Thoracic aorta (tissue), 2 donors: ENCODE data around the gene KCNAB1. TPM values are rescaled to one million over a fixed set of nuclear protein-coding genes. Genes with fewer than 3 reads are reported as not detected.
"Not testable (repeated sequence)": the region's sequence is repeated elsewhere in the genome, so short reads cannot be mapped to it uniquely, and the experiment has no call there.

ENCODE experiments used
- ATAC-seq: fragments of 150-250 bp; one replicate; pipeline ENCODE4 v1.8.0; 2017; ENCODE audit warnings: low read depth; ENCODE audit not compliant: insufficient number of reproducible peaks, low FRiP score
- DNase-seq: peaks from one replicate; pipeline ENCODE4 v3.0.0-alpha.2; 2020; ENCODE audit warnings: low spot score
- H3K27ac ChIP-seq, 2 donors: fragments of 200-600 bp; sonication (generic); 1 replicate in 1 of 2; 2 replicates in 1 of 2; pipeline ENCODE4 v1.5.1; 2016; ENCODE audit warnings: mild to moderate bottlenecking in 2 of 2, moderate library complexity in 2 of 2
- H3K27me3 ChIP-seq: fragments of 200-600 bp; sonication (generic); replicated peaks from 2 replicates; pipeline ENCODE4 v1.6.0; 2016; ENCODE audit warnings: mild to moderate bottlenecking; ENCODE audit not compliant: insufficient read depth
- H3K36me3 ChIP-seq: fragments of 200-600 bp; sonication (generic); one replicate; pipeline ENCODE4 v1.5.1; 2016
- H3K4me1 ChIP-seq, 2 donors: fragments of 200-600 bp; sonication (generic); 1 replicate in 1 of 2; 2 replicates in 1 of 2; pipeline versions ENCODE4 v1.5.1 to v1.6.0; 2016; ENCODE audit warnings: low read depth in 2 of 2, mild to moderate bottlenecking in 1 of 2; ENCODE audit not compliant: control insufficient read depth in 1 of 2
- H3K4me3 ChIP-seq: fragments of 200-600 bp; sonication (generic); 2 replicates; pipeline ENCODE4 v1.5.1; 2016; ENCODE audit warnings: mild to moderate bottlenecking
- H3K9me3 ChIP-seq: fragments of 200-600 bp; sonication (generic); 2 replicates; pipeline ENCODE4 v1.5.1; 2016
- CTCF ChIP-seq: fragments of 200-600 bp; sonication (generic); IDR thresholded peaks from one replicate; pipeline ENCODE4 v1.5.1; 2019; ENCODE audit warnings: antibody characterized with exemption
- total RNA-seq, 2 donors: library from RNA; depleted of rRNA; stranded (reverse); fragments of >200 nt; gene quantifications; one replicate each; pipeline versions ENCODE4 v1.1.0 to v1.2.3, GENCODE V29; 2016

Gene KCNAB1
- total RNA-seq, 2 donors from 2014 or later, result 12.2 to 14.2 TPM

- no peaks in the 10 kb centered on the region for H3K9me3 ChIP-seq
- ATAC-seq (no peak), DNase-seq (no peak)
- H3K36me3 ChIP-seq, result no peaks in the 10 kb centered on the region
- H3K27ac ChIP-seq, result no peak overlapping the region
- TF ChIP-seq CTCF, result no peak
- H3K27me3 ChIP-seq, result no peaks in the 10 kb centered on the region
- no peak overlapping the region for H3K4me3 ChIP-seq
- peaks cover 0 to 6% of the 10 kb centered on the region in 2 donors for H3K4me1 ChIP-seq
Measured at GRCh38 chr3:156558389-156558788, 438.0 kb downstream of the KCNAB1 start.

GRCh38 chr3:156559321-156559720, 438.9 kb downstream of the KCNAB1 start:
- DNase-seq (no peak), ATAC-seq (no peak)
- TF ChIP-seq CTCF, result no peak
- no peak overlapping the region for H3K4me3 ChIP-seq
- H3K4me1 ChIP-seq, result no peaks in the 10 kb centered on the region
- no peaks in the 10 kb centered on the region for H3K36me3 ChIP-seq
- H3K9me3 ChIP-seq, result no peaks in the 10 kb centered on the region
- no peaks in the 10 kb centered on the region for H3K27me3 ChIP-seq
- no peak overlapping the region for H3K27ac ChIP-seq

- H3K27ac ChIP-seq, result no peak overlapping the region
- no peak for ATAC-seq
- H3K36me3 ChIP-seq, result no peaks in the 10 kb centered on the region
- DNase-seq, result no peak
- H3K27me3 ChIP-seq, result no peaks in the 10 kb centered on the region
- TF ChIP-seq CTCF, result no peak
- H3K9me3 ChIP-seq, result no peaks in the 10 kb centered on the region
- no peaks in the 10 kb centered on the region for H3K4me1 ChIP-seq
- no peak overlapping the region for H3K4me3 ChIP-seq
Measured at GRCh38 chr3:156561533-156561932, 441.2 kb downstream of the KCNAB1 start.

- ATAC-seq, H3K27me3 ChIP-seq, H3K4me3 ChIP-seq, H3K36me3 ChIP-seq, H3K27ac ChIP-seq, DNase-seq, H3K9me3 ChIP-seq, H3K4me1 ChIP-seq: not testable (repeated sequence)
Measured at GRCh38 chr3:156562486-156562885, 442.1 kb downstream of the KCNAB1 start.

- Histone ChIP-seq H3K4me1 (no peaks in the 10 kb centered on the region), H3K4me3 (no peak overlapping the region), H3K27ac (no peak overlapping the region), H3K36me3 (no peaks in the 10 kb centered on the region), H3K27me3 (no peaks in the 10 kb centered on the region), H3K9me3 (no peaks in the 10 kb centered on the region)
- no peak for DNase-seq
- TF ChIP-seq CTCF, result no peak
- no peak for ATAC-seq
Measured at GRCh38 chr3:156563900-156564682, 443.7 kb downstream of the KCNAB1 start.

GRCh38 chr3:156569016-156569415, 448.6 kb downstream of the KCNAB1 start:
- not testable (repeated sequence) for H3K36me3 ChIP-seq, DNase-seq, H3K9me3 ChIP-seq, H3K4me1 ChIP-seq, H3K27me3 ChIP-seq, ATAC-seq, H3K4me3 ChIP-seq, H3K27ac ChIP-seq

- not testable (repeated sequence) for H3K27me3 ChIP-seq, H3K9me3 ChIP-seq, H3K27ac ChIP-seq, H3K36me3 ChIP-seq, ATAC-seq, DNase-seq, H3K4me3 ChIP-seq, H3K4me1 ChIP-seq
Measured at GRCh38 chr3:156569881-156570280, 449.5 kb downstream of the KCNAB1 start.
